Measurements from ENCODE around the gene XYLT2. TPM values are rescaled to one million over a fixed set of nuclear protein-coding genes. Genes with fewer than 3 reads are reported as not detected.

Gene XYLT2
- total and polyA plus RNA-seq, 2 of the 13 experiments (the other 11 are each of a cell fraction or from before 2014, with no cell fraction given): 17.0 to 22.1 TPM

GRCh38 chr17:50397111-50397918 lies 51.4 kb downstream of the XYLT2 start, which contains the start of gene LRRC59 (continued):
- TF ChIP-seq RNF219 (CRISPR knock-in tag; IDR thresholded peaks at IDR 0.05): peak; percentile 54; the same call in 1 of the 2 replicates
- peak; percentile 87 for TF ChIP-seq PTBP1 (IDR thresholded peaks at IDR 0.05; ENCODE audit: low read depth, low read length, poor library complexity, severe bottlenecking)
- peak; percentile 85; the same call in 1 of the 2 replicates for TF ChIP-seq ZNF576 (CRISPR knock-in tag; IDR thresholded peaks at IDR 0.05)
- peak; percentile 87 for TF ChIP-seq HNRNPL (IDR thresholded peaks at IDR 0.05; ENCODE audit: low read depth, low read length)
- TF ChIP-seq ELK4 (CRISPR knock-in tag; IDR thresholded peaks at IDR 0.05; ENCODE audit: borderline replicate concordance): peak; percentile 86; the same call in 1 of the 2 replicates
- peak; percentile 87; the same call in 1 of the 2 replicates for TF ChIP-seq ZBTB42 (CRISPR knock-in tag; IDR thresholded peaks at IDR 0.05)
- TF ChIP-seq PHB2 (IDR thresholded peaks at IDR 0.05; ENCODE audit: partially characterized antibody): no peak
- TF ChIP-seq DNMT1 (CRISPR knock-in tag; IDR thresholded peaks at IDR 0.05): peak; percentile 100
- peak; percentile 92 for TF ChIP-seq ZNF567 (CRISPR knock-in tag; IDR thresholded peaks at IDR 0.05; ENCODE audit: borderline replicate concordance)
- TF ChIP-seq POLR2A (IDR thresholded peaks at IDR 0.05; ENCODE audit: insufficient read depth in 1 of 2, low read depth in 2 of 2, low read length in 2 of 2): peak; percentile 91 to 96
- TF ChIP-seq ZNF430 (CRISPR knock-in tag; IDR thresholded peaks at IDR 0.05): peak; percentile 79; the same call in 1 of the 2 replicates
- TF ChIP-seq TRIM22 (IDR thresholded peaks at IDR 0.05): no peak
- TF ChIP-seq HMGA1 (CRISPR knock-in tag; conservative IDR thresholded peaks at IDR 0.05): no peak
- peak; percentile 96 for TF ChIP-seq TFDP2 (CRISPR knock-in tag; IDR thresholded peaks at IDR 0.05)
- peak; percentile 93 for TF ChIP-seq RNF2 (conservative IDR thresholded peaks at IDR 0.05; ENCODE audit: low read depth)
- TF ChIP-seq CENPT (CRISPR knock-in tag; IDR thresholded peaks at IDR 0.05; ENCODE audit: low read depth): peak; percentile 96
- peak; percentile 98 for TF ChIP-seq TIGD3 (CRISPR knock-in tag; IDR thresholded peaks at IDR 0.05; ENCODE audit: borderline replicate concordance)
- TF ChIP-seq NFE2 (CRISPR knock-in tag; IDR thresholded peaks at IDR 0.05): peak; percentile 54; the same call in 1 of the 2 replicates
- TF ChIP-seq ZNF17 (CRISPR knock-in tag; IDR thresholded peaks at IDR 0.05): no peak
- TF ChIP-seq SIX1 (CRISPR knock-in tag; IDR thresholded peaks at IDR 0.05; ENCODE audit: borderline replicate concordance): no peak

All from HepG2 (cell line).